ENCODE results near the gene AP5B1. TPM values are rescaled to one million over a fixed set of nuclear protein-coding genes. Genes with fewer than 3 reads are reported as not detected.

The AP5B1 gene
- total and polyA plus RNA-seq, 9 of the 15 experiments (the other 6 are each of a cell fraction or from before 2014, with no cell fraction given) = 0.51 to 24.2 (median 5.1) TPM

DNA sequence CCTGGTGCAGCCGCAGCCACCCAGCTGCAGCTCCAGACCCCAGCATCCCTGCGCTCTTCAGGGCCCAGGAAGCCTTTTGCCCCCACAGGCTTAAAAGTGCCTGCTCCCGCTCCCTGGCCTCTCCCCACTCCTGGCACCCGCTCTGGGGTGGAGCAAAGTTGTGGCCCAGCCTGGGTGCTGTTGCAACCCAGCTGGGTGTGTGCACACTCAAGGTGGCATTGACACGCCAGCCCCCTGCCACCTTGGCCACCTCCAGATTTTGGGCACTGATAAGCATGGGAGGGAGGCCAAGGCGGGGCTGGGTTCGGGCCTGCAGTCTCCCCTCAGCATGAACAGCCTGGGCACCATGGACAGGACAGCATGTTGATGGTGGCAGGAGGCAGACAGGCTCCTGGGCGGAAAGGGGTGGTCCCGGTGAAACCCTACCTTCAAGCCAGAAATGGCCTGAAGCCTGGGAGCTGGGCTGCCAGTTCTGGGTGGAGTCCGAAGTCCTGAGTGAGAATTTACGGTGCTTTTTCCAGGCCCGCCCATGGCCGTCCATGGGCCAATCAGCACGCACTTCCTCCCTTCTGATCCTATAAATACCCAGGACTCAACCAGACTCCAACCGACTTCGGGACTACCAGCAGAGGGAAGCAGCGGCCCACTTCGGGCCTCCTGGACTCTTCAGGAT lies 36.6 kb downstream of the AP5B1 start (continued):
- TF ChIP-seq, protein P1, sequence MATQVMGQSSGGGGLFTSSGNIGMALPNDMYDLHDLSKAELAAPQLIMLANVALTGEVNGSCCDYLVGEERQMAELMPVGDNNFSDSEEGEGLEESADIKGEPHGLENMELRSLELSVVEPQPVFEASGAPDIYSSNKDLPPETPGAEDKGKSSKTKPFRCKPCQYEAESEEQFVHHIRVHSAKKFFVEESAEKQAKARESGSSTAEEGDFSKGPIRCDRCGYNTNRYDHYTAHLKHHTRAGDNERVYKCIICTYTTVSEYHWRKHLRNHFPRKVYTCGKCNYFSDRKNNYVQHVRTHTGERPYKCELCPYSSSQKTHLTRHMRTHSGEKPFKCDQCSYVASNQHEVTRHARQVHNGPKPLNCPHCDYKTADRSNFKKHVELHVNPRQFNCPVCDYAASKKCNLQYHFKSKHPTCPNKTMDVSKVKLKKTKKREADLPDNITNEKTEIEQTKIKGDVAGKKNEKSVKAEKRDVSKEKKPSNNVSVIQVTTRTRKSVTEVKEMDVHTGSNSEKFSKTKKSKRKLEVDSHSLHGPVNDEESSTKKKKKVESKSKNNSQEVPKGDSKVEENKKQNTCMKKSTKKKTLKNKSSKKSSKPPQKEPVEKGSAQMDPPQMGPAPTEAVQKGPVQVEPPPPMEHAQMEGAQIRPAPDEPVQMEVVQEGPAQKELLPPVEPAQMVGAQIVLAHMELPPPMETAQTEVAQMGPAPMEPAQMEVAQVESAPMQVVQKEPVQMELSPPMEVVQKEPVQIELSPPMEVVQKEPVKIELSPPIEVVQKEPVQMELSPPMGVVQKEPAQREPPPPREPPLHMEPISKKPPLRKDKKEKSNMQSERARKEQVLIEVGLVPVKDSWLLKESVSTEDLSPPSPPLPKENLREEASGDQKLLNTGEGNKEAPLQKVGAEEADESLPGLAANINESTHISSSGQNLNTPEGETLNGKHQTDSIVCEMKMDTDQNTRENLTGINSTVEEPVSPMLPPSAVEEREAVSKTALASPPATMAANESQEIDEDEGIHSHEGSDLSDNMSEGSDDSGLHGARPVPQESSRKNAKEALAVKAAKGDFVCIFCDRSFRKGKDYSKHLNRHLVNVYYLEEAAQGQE (IDR thresholded peaks at IDR 0.05; ENCODE audit: borderline replicate concordance) = peak; percentile 72; the same call in 1 of the 2 replicates
- TF ChIP-seq, protein P1 (CRISPR knock-in tag; IDR thresholded peaks at IDR 0.05; ENCODE audit: low read depth) = no peak
- TF ChIP-seq MTF1 (CRISPR knock-in tag; IDR thresholded peaks at IDR 0.05; ENCODE audit: borderline replicate concordance) (no peak), MEIS2 (IDR thresholded peaks at IDR 0.05; ENCODE audit: partially characterized antibody) (peak; percentile 30), RBM15 (IDR thresholded peaks at IDR 0.05; ENCODE audit: insufficient read depth, low read length) (no peak), ZFX (CRISPR knock-in tag; IDR thresholded peaks at IDR 0.05) (0 out of 2 replicates have a peak, but pooled peaks have one; percentile 9), OTX1 (CRISPR knock-in tag; IDR thresholded peaks at IDR 0.05) (no peak), CREM (IDR thresholded peaks at IDR 0.05; ENCODE audit: low read depth) (no peak), ZNF830 (CRISPR knock-in tag; IDR thresholded peaks at IDR 0.05) (no peak), ARHGAP35 (IDR thresholded peaks at IDR 0.05; ENCODE audit: partially characterized antibody) (no peak), ZNF445 (CRISPR knock-in tag; IDR thresholded peaks at IDR 0.05; ENCODE audit: low read depth) (no peak), MAZ (CRISPR knock-in tag; conservative IDR thresholded peaks at IDR 0.05 in 1 of 2, IDR thresholded peaks at IDR 0.05 in 1 of 2) (peak in 1 of 2 experiments; percentile 39; a peak in 1 of 4 replicates), CC2D1A (IDR thresholded peaks at IDR 0.05) (0 out of 2 replicates have a peak, but pooled peaks have one; percentile 38)
- TF ChIP-seq, protein P2, sequence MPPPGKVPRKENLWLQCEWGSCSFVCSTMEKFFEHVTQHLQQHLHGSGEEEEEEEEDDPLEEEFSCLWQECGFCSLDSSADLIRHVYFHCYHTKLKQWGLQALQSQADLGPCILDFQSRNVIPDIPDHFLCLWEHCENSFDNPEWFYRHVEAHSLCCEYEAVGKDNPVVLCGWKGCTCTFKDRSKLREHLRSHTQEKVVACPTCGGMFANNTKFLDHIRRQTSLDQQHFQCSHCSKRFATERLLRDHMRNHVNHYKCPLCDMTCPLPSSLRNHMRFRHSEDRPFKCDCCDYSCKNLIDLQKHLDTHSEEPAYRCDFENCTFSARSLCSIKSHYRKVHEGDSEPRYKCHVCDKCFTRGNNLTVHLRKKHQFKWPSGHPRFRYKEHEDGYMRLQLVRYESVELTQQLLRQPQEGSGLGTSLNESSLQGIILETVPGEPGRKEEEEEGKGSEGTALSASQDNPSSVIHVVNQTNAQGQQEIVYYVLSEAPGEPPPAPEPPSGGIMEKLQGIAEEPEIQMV (tag; conservative IDR thresholded peaks at IDR 0.05; ENCODE audit: low read depth) = no peak
- TF ChIP-seq, protein P3, sequence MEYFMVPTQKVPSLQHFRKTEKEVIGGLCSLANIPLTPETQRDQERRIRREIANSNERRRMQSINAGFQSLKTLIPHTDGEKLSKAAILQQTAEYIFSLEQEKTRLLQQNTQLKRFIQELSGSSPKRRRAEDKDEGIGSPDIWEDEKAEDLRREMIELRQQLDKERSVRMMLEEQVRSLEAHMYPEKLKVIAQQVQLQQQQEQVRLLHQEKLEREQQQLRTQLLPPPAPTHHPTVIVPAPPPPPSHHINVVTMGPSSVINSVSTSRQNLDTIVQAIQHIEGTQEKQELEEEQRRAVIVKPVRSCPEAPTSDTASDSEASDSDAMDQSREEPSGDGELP (CRISPR knock-in tag; IDR thresholded peaks at IDR 0.05; ENCODE audit: borderline replicate concordance) = no peak
